HG02970 (cell line): ENCODE results near the gene TRPM2.
"Not testable (repeated sequence)": the region's sequence is repeated elsewhere in the genome, so short reads cannot be mapped to it uniquely, and the experiment has no call there.

Source experiments
- ATAC-seq: cut with Tn5 transposase; IDR thresholded peaks from one replicate; pipeline ENCODE4 v1.9.1; 2021; ENCODE audit warnings: mild to moderate bottlenecking, moderate library complexity, moderate number of reproducible peaks; ENCODE audit not compliant: unreplicated experiment, low FRiP score

The TRPM2 gene

DNA sequence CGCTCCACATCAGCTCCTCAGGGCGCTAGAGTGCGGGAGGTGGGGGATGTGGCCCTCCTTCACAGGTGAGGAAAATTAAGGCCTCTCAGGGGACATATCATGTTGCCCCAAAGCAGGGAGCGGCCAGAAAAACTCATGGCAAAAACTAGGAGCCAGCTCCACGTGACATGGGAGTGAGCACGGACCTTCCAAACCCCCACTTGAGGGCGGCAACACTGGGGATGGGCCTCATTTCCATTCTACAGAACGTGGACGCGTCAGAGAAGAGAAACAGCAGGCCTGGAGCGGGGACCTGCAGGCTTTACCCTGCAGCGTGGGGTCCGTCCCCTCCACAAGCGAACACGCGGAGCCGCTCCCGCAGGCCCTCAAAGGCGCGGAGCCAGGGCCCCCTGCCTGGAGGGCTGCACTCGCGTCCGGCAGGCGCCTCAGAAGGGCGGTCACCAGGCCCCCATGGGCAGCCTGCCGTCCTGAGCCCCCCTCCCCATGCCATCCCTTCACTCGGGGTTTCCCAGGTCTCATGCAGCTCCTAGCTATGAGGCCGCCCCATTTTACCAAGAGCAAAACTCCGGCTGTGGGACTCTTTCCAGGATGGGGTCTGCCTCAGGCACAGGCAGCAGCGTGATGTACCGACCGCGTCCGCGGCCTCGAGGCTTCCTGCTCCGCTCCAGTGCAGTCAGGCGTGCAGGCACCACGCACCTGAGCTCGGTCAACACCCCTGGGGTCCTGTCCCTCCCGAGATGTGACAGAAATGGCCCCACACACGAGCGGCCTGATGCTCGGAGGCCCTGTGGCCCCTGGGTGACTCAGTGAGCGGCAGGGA lies 19.7 kb upstream of the TRPM2 start:
- no peak for ATAC-seq

DNA sequence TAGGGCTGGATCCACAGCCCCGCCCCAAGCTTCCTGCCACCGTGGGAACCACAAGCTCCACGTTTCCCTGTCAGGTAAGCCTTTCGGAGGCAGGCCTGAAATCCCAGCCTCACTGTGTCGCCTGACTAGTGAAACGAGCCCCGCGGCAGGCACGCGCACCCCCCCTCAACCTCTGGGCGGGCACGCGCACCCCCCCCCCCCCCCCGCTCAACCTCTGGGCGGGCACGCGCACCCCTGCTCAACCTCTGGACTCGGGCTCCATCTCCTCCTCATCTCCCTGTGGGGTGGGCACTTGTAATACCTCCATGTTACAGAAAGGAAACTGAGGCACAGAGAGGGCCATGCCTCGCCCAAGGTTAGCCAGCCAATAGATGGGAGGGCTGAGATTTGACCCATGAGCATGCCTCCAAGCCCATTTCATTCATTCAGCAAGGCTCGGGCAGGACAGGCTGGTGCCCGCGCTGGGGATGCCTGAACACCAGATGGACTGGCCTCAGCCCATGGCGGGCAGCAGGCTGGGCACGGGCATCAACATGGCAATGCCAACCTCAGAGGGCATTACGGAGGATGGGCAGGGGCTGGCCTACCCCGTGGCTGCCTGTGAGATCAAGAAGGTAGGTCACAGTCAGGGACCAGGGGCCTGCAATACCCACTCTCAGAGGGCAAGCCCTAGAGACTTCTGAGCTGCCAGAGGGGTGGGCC lies 18.9 kb upstream of the TRPM2 start:
- ATAC-seq: no peak

DNA sequence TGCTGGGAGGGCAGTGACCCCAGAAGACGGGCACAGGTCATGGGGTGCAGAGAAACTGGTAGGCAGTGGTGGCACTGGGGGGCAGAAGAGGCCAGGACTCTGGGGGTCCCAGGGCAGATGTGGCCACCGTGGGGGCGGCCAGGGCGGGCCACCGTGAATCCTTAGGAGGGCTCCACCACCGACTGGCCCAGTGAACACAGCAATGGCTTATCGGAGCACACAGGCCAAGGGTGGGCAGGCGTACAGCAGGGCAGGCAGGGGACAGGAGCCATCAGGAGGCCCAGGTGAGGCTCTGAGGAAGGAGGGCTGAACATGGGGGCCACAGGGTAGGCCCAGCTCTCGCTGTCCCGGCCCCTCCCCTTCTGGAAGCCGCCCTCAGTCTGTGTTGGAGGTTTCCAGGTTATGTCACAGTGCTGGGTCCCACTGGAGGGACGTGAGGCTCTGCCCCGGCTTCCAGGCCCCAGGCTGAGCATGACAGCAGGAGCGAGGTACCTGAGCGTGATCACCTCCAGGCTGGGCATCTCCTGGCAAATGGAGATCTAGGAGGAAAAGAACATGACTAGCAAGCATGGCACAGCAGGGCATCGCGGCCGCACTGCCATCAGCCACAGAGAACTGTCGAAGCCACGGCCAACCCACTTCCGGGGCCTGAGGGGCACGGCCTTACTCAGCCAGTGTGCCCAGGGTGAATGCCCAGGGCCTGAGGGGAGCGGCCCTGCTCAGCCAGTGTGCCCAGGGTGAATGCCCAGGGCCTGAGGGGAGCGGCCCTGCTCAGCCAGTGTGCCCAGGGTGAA lies 18.0 kb upstream of the TRPM2 start:
- no peak for ATAC-seq

DNA sequence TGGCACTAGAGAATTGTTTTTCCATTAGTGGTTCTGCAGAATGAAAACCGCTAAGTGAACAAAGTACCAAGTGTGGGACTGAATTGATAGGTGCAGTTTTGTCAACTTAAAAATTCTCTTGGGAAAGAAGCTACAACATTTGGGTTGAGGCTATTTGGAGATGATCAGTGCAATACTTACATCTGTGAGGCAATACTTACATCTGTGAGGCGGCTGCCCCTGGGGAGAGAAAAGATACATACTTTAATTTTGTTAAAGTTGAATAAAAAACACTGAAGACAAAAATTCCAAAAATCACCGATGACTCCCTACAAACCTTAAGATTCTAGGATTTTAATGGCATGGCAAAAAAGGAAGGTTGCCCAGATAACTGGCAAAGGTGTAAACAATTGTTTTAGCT lies 16.0 kb upstream of the TRPM2 start:
- no peak for ATAC-seq

DNA sequence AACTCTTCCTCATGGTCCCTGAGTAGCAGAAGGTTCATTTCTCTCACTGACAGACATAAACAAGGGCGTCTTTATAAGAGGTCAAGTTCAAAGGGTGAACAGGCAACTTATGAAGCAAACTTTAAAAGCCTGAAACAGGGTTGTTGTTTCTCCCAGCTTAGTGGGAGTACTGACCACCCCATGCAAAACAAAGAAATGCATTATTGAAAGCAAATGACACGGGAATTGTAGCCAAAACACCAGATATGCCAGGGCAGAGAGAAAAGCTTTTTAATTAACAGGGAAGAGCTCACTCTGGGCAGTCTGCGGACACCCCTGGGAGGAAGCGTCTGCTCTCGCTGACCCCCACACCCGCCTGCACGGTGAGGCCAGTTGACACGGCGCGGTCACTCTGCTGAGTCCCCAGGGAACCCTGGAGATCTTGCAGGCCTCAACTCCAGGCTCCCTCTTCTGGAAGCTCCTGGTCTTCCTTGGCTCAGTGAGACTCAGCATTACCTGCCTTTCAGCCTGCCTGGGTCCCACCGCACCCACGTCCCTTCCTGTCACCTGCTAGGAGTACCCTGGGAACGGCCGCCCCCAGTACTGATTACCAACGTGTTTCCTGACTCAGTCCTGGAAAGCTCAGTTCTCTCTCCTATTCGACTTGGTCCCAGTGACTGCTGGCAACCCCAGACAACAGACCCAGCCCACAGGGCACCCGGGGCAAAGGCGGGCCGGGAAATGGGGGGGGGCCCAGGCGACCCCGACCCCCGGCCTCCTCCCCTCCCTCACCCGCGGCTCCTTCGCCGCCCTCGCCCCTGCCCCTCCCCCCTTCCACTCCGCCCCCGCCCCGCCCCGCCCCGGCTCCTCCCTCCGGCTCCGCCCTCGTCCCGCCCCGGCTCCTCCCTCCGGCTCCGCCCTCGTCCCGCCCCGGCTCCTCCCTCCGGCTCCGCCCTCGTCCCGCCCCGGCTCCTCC lies 15.2 kb upstream of the TRPM2 start:
- ATAC-seq: no peak

DNA sequence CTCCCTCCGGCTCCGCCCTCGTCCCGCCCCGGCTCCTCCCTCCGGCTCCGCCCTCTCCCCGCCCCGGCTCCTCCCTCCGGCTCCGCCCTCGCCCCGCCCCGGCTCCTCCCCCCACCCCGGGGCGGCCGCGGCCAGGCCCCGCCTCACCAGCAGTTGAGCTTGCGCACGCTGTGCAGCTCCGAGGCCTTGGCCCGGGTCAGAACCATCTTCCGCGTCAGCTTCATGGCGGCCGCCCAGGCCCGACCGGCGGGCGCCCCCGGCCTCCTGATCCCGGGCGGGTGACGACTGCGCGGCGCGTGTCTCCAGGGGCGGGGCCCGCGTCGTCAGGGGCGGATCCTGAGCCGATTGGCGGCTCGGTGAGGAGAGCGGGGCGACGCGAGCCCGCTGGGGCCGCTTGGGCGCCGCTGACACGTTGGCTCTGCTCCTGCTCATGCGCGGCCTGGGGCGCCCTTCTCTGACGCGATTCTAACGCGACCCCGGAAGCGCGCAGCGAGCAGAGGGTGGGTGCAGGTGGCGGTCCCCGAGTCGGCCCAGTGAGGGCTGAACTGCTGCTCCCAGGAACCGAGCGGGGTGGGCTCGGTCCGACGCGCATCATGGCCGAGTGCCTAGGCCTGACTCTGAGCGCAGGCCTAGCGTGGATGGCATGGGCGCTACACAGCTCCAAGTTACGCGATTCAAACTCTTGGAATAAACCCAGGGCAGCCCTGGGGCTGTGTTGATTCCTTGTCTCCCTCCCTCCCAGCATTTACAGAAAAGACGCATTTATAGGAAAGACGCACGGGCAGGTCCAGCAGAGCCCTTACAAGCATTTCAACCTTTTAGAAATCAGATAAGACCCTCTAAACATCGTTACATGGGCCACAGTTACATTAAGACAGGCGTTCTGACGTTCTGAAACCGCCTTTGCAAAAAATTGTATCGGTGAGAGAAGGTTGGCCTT lies 14.2 kb upstream of the TRPM2 start, which contains the start of gene CFAP410:
Gene CFAP410, minus strand, starts transcription at position 420 of the 940 bp plus-strand sequence. Its CDS starts 196 bp downstream, at position 224.
- ATAC-seq: peak; percentile 91

DNA sequence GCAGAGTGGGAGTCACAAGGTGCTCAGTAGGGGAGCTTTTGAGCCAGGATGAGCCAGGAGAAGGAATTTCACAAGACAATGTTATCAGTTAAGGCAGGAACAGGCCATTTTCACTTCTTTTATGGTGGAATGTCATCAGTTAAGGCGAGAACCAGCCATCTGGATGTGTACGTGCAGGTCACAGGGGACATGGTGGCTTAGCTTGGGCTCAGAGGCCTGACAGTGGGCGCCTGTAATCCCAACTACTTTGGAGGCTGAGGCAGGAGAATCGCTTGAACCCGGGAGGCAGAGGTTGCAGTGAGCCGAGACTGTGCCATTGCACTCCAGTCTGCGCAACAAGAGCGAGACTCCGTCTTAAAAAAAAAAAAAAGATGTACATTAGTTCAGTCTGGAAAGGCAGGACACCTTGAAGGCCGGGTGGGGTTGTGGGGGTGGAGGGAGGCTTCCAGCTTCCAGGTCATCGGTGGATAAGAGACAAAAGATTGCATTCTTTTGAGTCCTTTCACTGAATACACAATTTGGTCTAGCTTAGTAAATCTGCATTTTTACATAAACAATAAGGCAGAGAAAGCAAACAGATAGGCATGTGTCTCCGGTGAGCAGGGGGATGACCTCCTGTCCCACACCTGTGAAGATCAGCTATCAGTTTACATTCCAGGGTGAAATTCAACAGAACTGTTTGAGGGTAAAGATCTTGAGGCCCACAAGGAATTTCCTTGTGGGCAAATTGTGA lies 11.5 kb upstream of the TRPM2 start:
- not testable (repeated sequence) for ATAC-seq

DNA sequence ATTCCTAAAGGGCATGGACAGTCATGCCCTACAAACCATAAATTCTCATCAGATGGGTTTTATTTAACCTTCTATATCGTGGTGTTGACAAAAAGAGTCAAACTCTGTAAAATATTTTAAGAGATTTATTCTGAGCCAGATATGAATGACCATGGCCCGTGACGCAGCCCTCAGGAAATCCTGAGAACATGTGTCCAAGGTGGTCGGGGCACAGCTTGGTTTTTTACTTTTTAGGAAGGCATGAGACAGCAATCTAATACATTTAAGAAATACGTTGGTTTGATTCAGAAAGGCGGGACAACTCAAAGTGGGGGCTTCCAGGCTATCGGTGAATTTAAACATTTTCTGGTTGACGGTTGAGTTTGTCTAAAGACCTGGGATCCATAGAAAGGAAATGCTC lies 10.4 kb upstream of the TRPM2 start:
- ATAC-seq: not testable (repeated sequence)

DNA sequence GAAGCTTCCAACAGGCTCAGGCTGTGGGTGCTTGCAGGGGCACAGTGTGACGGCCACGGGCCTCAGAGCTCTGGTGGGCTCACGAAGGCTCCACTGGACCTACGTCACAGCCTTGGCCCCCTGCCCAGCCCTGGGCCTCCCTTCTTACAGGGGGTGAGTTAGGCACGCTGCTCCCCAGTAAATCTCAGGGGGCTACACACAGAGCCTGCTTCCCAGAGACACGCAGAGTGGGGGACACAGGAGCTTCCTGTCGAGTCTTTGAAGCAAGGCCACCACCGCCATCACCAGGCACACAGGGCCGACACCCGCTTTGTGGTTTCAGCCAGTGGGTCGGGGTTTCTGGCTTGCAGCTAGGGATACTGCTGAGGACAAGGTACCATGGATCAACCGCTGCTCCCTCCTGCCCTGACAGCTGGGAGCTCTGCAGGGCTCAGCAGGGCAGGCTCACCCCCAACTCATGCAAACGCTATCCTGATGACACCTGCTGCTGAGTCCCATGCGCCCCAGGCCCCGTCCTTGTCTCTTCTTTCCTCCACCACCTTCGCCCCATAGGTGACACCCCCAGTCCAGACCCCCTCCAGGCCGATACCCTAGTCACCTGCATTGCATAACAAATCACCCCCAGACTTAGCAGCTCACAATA lies 8.8 kb upstream of the TRPM2 start:
- no peak for ATAC-seq

DNA sequence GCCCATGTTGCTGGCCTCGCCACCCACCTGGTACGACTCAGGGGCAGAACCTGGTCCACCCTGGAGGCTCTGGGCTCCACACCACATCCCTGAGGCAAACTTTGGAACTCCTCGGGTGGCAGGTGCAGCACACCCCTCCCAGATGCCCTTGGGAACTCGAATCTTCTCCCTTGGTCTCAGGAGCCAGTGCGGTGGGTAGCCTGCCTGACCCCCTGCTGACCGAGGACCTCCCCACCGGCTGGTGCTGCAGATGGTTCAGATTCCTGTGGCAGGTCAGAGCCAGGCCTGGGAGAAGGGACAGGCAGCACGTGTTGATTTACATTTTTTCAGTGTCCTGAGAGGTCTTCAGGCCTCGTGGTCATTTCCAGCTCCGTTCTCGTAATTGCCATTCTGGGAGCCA lies 7.9 kb upstream of the TRPM2 start:
- ATAC-seq: no peak

DNA sequence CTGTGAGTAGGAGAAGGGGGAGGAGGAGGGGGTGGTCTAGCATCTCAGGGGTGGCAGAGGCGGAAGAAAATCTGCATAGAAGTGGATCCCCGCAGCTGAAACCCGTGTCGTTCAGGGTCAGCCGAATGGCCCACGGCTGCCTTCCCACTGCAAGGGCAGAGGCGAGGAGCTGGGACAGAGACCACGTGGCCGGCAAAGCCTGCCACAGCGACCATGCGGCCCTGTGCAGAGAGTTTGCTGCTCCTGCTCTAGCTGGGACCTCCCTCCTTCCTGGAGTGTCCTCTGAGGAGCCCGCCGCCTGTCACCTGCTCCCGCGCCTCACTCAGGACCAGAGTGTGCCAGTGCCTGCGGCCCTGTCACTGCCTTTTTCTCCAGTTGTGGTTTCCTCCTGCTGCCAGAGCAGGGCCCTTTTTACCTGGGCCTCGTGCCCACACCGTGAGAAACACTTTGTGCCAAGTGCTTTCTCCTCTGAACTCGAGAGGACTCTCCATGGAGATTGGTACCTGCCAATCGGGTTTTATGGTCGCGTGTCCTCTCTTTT lies 5.4 kb upstream of the TRPM2 start:
- no peak for ATAC-seq

DNA sequence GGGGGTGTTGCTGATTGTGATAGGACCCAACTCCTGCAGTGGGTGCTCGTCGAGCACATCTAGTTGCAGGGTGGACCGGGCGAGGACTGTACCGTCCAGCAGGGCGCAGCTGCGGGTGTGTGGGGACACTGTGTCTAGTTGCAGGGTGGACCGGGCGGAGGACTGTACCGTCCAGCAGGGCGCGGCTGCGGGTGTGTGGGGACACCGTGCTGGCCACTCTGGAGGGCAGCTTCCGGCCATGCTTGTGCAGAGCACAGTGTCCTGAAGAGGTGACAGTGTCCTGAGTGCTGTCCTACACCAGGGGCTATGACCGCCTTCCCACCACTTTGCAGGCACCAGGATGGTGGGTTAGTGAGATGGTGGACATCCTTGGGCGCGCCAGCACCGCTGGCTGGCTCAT lies 4.6 kb upstream of the TRPM2 start:
- no peak for ATAC-seq

DNA sequence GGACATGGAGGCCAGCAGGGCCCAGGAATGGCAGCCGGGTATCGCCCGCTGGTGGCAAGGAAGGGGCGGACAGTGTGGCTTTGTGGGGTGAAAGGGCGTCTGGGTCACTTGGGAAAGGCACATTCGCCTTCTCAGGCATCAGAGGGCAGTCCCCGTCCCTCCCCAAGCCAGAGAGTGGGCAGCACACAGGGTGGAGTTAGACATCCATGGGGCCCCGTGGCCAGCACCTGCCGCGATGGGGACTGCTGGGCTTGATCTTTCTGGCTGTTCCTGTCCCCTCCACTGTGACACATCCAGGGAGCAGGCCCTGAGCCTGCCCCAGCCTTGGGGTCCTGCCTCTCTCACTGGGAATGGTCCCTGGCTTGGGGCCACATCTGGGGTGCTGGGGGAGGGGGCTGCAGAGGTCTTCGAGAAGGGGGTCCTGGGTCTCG lies 4.0 kb upstream of the TRPM2 start:
- ATAC-seq: no peak

DNA sequence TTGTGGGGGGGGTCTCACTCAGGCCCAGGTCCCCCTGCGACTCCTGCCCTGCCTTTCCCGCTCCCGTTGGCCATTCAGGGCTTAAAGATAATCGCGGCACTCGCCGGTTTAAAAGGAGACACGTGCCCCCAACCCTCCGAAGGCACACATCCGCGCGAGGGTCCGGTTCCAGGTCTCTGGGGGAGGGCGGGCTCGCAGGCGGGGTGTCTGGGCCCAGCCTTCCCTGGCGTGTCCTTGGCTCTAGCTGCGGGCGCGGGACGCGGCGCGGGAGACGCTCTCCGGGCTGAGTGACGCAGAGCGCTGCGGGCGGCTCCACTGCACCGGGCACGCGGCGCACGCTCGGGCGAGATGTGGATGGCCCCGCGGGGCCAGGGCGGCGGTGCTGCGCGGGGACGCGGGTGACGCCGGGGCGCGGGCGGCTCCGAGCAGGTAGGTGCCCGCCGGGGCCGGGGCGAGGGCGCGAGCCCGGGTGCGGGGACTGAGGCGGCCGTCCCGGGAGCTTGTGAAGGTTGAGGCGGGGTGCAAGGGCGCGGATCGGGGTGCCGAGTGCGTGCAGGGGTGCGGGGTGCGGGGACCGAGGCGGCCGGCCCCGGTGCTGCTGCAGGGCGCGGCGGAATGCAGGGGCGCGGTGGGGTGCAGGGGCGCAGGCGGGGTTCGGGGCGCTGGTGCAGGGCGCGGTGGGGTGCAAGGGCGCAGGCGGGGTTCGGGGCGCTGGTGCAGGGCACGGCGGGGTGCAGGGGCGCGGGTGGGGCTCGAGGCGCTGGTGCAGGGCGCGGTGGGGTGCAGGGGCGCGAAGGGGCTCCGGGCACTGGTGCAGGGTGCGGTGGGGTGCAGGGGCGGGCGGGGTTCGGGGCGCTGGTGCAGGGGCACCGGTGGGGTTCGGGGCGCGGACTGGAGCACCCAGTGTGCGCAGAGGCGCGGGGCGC lies 3.3 kb upstream of the TRPM2 start:
- ATAC-seq: no peak

DNA sequence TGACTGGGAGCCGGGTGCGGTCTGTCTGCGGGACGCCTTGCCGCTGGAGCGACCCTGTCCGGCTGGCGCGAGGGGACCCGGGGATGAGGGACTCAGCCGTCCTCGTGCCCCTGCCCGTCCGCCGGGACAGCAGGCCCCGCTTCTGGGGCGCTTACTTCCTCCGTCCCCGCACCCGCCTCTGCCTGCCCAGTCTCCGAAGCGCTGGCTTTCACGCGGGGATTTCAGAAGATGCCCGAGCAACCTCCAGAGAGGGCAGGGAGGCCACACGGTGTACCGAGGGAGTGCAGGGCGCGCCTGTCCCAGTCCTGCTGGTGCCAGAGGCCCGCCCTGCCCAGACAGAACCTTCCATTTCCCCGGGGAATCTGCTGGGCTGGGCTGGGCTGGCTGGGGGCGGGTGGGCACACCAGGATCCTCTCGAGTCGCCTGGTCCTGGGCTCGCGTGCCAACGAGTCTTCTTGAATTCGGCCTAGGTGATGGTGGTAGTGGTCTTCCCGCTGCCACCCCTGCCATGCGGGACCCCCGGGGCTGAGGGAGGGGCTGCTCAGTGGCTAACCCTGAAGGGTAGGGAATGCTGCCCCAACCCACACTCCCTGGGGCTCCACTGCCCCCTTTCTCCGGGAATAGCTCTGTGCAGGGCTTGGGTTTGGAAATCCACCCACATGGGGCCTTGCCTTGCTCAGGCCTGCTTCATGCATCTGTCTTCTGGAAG lies 2.5 kb upstream of the TRPM2 start:
- ATAC-seq: no peak
